ENCODE measurements around the gene ATP8B3. TPM values are rescaled to one million over a fixed set of nuclear protein-coding genes. Genes with fewer than 3 reads are reported as not detected.

ATP8B3 gene
- 0.48 and 1.5 TPM in 2 replicates for total RNA-seq (ENCODE audit: low replicate concordance)
- long read RNA-seq: 0 reads

GRCh38 chr19:1811942-1812425 lies at the start of gene ATP8B3:
Gene ATP8B3, minus strand, starts transcription at chr19:1812276. Its CDS starts 540 bp downstream, at chr19:1811736.
- TF ChIP-seq CTCF (conservative IDR thresholded peaks at IDR 0.05): peak; percentile 35
- no peak for DNase-seq (ENCODE audit: extremely low spot score, unreplicated experiment)
- Mint-ChIP-seq H3K4me1 (ENCODE audit: unreplicated experiment) (peaks cover 8% of the 10 kb centered on the region), H3K27me3 (peaks cover 5% of the 10 kb centered on the region), H3K9me3 (no peaks in the 10 kb centered on the region), H3K27ac (peak within 1 kb of the TSS; percentile 90), H3K4me3 (peak within 1 kb of the TSS; percentile 94), H3K36me3 (no peaks in the 10 kb centered on the region)

- Mint-ChIP-seq H3K27me3 (peaks cover 15% of the 10 kb centered on the region), H3K27ac (peak overlapping the region; percentile 89), H3K4me3 (peak overlapping the region; percentile 91), H3K36me3 (no peaks in the 10 kb centered on the region), H3K9me3 (no peaks in the 10 kb centered on the region), H3K4me1 (ENCODE audit: unreplicated experiment) (peaks cover 12% of the 10 kb centered on the region)
- DNase-seq (ENCODE audit: extremely low spot score, unreplicated experiment): no peak
- TF ChIP-seq CTCF (conservative IDR thresholded peaks at IDR 0.05): no peak
These were observed 49.5 kb upstream of the ATP8B3 start for GRCh38 chr19:1861599-1862031.

- H3K27me3 Mint-ChIP-seq: peaks cover 15% of the 10 kb centered on the region
These were observed 48.9 kb upstream of the ATP8B3 start for GRCh38 chr19:1860821-1861598.

GRCh38 chr19:1860042-1860775 lies 48.1 kb upstream of the ATP8B3 start:
- no peak for DNase-seq (ENCODE audit: extremely low spot score, unreplicated experiment)
- Mint-ChIP-seq H3K27ac (peak overlapping the region; percentile 43), H3K36me3 (no peaks in the 10 kb centered on the region), H3K27me3 (peaks cover 15% of the 10 kb centered on the region), H3K4me3 (peak overlapping the region; percentile 91), H3K9me3 (no peaks in the 10 kb centered on the region), H3K4me1 (ENCODE audit: unreplicated experiment) (peaks cover 12% of the 10 kb centered on the region)
- no peak for TF ChIP-seq CTCF (conservative IDR thresholded peaks at IDR 0.05)

More at GRCh38 chr19:1860821-1861598, 48.9 kb upstream of the ATP8B3 start:
- peaks cover 12% of the 10 kb centered on the region for H3K4me1 Mint-ChIP-seq (ENCODE audit: unreplicated experiment)
- H3K9me3 Mint-ChIP-seq: no peaks in the 10 kb centered on the region
- H3K27ac Mint-ChIP-seq: peak overlapping the region; percentile 89
- no peak for DNase-seq (ENCODE audit: extremely low spot score, unreplicated experiment)
- peak overlapping the region; percentile 91 for H3K4me3 Mint-ChIP-seq
- TF ChIP-seq CTCF (conservative IDR thresholded peaks at IDR 0.05): no peak
- no peaks in the 10 kb centered on the region for H3K36me3 Mint-ChIP-seq

- no peak for TF ChIP-seq CTCF (conservative IDR thresholded peaks at IDR 0.05)
- Mint-ChIP-seq H3K36me3 (no peaks in the 10 kb centered on the region), H3K27ac (peak overlapping the region; percentile 89), H3K27me3 (peaks cover 15% of the 10 kb centered on the region), H3K4me1 (ENCODE audit: unreplicated experiment) (peaks cover 12% of the 10 kb centered on the region), H3K9me3 (no peaks in the 10 kb centered on the region), H3K4me3 (peak overlapping the region; percentile 82)
- DNase-seq (ENCODE audit: extremely low spot score, unreplicated experiment): no peak
These were observed 47.3 kb upstream of the ATP8B3 start for GRCh38 chr19:1859331-1859781.
